Measurements from ENCODE around the gene KIAA1217.

DNA sequence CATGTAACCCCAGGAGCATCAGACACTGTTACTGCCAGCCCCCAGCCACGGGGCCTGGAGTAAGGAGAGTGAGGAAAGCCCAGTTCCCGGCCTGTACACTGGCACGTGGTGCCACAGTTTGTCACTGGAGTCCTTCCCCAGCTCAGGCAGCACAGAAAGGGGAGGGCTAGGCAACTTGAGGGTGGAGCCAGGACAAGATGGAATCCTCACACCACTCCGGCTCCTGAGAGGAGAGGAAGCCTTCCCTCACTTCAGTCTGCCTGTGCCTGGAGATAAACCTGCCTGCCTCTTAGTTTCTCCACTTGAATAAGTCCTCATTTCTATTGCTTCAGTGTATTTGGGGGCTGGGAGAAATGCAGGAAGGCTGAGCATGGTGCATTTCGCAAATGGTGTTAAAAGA, 176.0 kb downstream of the KIAA1217 start:
- TF ChIP-seq, protein P1, sequence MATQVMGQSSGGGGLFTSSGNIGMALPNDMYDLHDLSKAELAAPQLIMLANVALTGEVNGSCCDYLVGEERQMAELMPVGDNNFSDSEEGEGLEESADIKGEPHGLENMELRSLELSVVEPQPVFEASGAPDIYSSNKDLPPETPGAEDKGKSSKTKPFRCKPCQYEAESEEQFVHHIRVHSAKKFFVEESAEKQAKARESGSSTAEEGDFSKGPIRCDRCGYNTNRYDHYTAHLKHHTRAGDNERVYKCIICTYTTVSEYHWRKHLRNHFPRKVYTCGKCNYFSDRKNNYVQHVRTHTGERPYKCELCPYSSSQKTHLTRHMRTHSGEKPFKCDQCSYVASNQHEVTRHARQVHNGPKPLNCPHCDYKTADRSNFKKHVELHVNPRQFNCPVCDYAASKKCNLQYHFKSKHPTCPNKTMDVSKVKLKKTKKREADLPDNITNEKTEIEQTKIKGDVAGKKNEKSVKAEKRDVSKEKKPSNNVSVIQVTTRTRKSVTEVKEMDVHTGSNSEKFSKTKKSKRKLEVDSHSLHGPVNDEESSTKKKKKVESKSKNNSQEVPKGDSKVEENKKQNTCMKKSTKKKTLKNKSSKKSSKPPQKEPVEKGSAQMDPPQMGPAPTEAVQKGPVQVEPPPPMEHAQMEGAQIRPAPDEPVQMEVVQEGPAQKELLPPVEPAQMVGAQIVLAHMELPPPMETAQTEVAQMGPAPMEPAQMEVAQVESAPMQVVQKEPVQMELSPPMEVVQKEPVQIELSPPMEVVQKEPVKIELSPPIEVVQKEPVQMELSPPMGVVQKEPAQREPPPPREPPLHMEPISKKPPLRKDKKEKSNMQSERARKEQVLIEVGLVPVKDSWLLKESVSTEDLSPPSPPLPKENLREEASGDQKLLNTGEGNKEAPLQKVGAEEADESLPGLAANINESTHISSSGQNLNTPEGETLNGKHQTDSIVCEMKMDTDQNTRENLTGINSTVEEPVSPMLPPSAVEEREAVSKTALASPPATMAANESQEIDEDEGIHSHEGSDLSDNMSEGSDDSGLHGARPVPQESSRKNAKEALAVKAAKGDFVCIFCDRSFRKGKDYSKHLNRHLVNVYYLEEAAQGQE (IDR thresholded peaks at IDR 0.05; ENCODE audit: insufficient read depth in 1 of 2, low read depth in 2 of 2, low read length in 2 of 2), result no peak
- TF ChIP-seq POLR2AphosphoS5 (IDR thresholded peaks at IDR 0.05; ENCODE audit: low read depth, low read length) (no peak), FOXP2 (optimal IDR thresholded peaks at IDR 0.05; ENCODE audit: borderline replicate concordance, extremely low read depth, extremely low read length, insufficient read depth) (no peak), TAF1 (IDR thresholded peaks at IDR 0.05; ENCODE audit: borderline replicate concordance, insufficient read depth, low read length) (no peak)

Data from PFSK-1 (cell line).